Mesendoderm (in vitro differentiated cells): ENCODE data around the gene SLC48A1.
A peak's percentile ranks its signal among the peaks of the same experiment; 100 is the strongest.
"Not testable (repeated sequence)": the region's sequence is repeated elsewhere in the genome, so short reads cannot be mapped to it uniquely, and the experiment has no call there.

ENCODE experiments used
- DNase-seq: peaks from one replicate; pipeline ENCODE4 v3.0.0; 2013
- H2AK5ac ChIP-seq: 2 replicates; pipeline ENCODE4 v1.6.1; 2013; ENCODE audit warnings: low read length, inconsistent platforms
- H2BK120ac ChIP-seq: 2 replicates; pipeline ENCODE4 v1.6.1; 2013; ENCODE audit warnings: low read depth, mild to moderate bottlenecking, low read length, moderate library complexity, mixed read lengths
- H2BK15ac ChIP-seq: replicated peaks from 2 replicates; pipeline ENCODE4 v1.6.1; 2013; ENCODE audit warnings: low read depth, mild to moderate bottlenecking, moderate library complexity
- H2BK5ac ChIP-seq: 2 replicates; pipeline ENCODE4 v1.6.1; 2013; ENCODE audit warnings: low read length, inconsistent platforms
- H3K18ac ChIP-seq: 2 replicates; pipeline ENCODE4 v1.6.1; 2013; ENCODE audit warnings: mild to moderate bottlenecking, low read length, mixed read lengths
- H3K23ac ChIP-seq: one replicate; pipeline ENCODE4 v1.6.1; 2013; ENCODE audit warnings: low read length
- H3K27ac ChIP-seq: 2 replicates; pipeline ENCODE4 v1.5.1; 2013; ENCODE audit warnings: low read depth, mild to moderate bottlenecking, inconsistent platforms, low read length, moderate library complexity
- H3K27me3 ChIP-seq: 2 replicates; pipeline ENCODE4 v1.6.1; 2013; ENCODE audit warnings: low read length, control low read depth, mild to moderate bottlenecking, inconsistent platforms; ENCODE audit not compliant: insufficient read depth, poor library complexity
- H3K36me3 ChIP-seq: 2 replicates; pipeline ENCODE4 v1.6.1; 2013; ENCODE audit warnings: low read length, inconsistent platforms; ENCODE audit not compliant: control insufficient read depth, insufficient read depth
- H3K4ac ChIP-seq: one replicate; pipeline ENCODE4 v1.6.1; 2013; ENCODE audit warnings: low read depth, mild to moderate bottlenecking, low read length, moderate library complexity
- H3K4me1 ChIP-seq: 2 replicates; pipeline ENCODE4 v1.6.1; 2013; ENCODE audit warnings: low read depth, low read length, inconsistent platforms; ENCODE audit not compliant: control insufficient read depth
- H3K4me2 ChIP-seq: 2 replicates; pipeline ENCODE4 v1.6.1; 2013; ENCODE audit warnings: low read length
- H3K4me3 ChIP-seq: 2 replicates; pipeline ENCODE4 v1.5.1; 2013; ENCODE audit warnings: mild to moderate bottlenecking, low read length
- H3K56ac ChIP-seq: one replicate; pipeline ENCODE4 v1.6.1; 2013; ENCODE audit warnings: low read length
- H3K79me1 ChIP-seq: 2 replicates; pipeline ENCODE4 v1.6.1; 2013; ENCODE audit warnings: low read length, inconsistent platforms
- H3K79me2 ChIP-seq: 2 replicates; pipeline ENCODE4 v1.6.1; 2013; ENCODE audit warnings: mild to moderate bottlenecking, low read length; ENCODE audit not compliant: control insufficient read depth, insufficient read depth
- H3K9ac ChIP-seq: 2 replicates; pipeline ENCODE4 v1.6.1; 2013; ENCODE audit warnings: low read length, inconsistent platforms
- H4K5ac ChIP-seq: one replicate; pipeline ENCODE4 v1.6.1; 2013; ENCODE audit warnings: low read length
- H4K8ac ChIP-seq: one replicate; pipeline ENCODE4 v1.6.1; 2013; ENCODE audit warnings: low read depth, mild to moderate bottlenecking, control low read depth, low read length, moderate library complexity
- WGBS: extraction: QIAGEN DNeasy Blood & Tissue Kit; methylation state at CpG from one replicate; pipeline ENCODE4 v1.1.7; 2013; ENCODE audit warnings: low lambda C conversion rate, missing lambda C conversion rate; ENCODE audit not compliant: insufficient coverage; ENCODE audit errors: extremely low coverage; 5-methylcytosine and 5-hydroxymethylcytosine counted together

The SLC48A1 gene

GRCh38 chr12:47808050-47808449 is 35.0 kb downstream of the SLC48A1 start:
- no peak overlapping the region for H3K9ac ChIP-seq
- no peak overlapping the region for H2BK15ac ChIP-seq
- H3K4me1 ChIP-seq, result peaks cover 31% of the 10 kb centered on the region
- H3K27ac ChIP-seq, result no peak overlapping the region
- DNase-seq, result peak; percentile 33
- WGBS, result no CpG with 5 or more reads among the region's 9 CpGs
- no peak overlapping the region for H4K5ac ChIP-seq
- no peak overlapping the region for H3K18ac ChIP-seq
- no peak overlapping the region for H2BK5ac ChIP-seq
- H3K4ac ChIP-seq, result no peak overlapping the region
- no peak overlapping the region for H3K4me3 ChIP-seq
- no peak overlapping the region for H3K4me2 ChIP-seq
- no peaks in the 10 kb centered on the region for H3K27me3 ChIP-seq
- no peak overlapping the region for H4K8ac ChIP-seq
- no peak overlapping the region for H2BK120ac ChIP-seq
- peaks cover 91% of the 10 kb centered on the region for H3K79me2 ChIP-seq
- H2AK5ac ChIP-seq, result no peak overlapping the region
- H3K36me3 ChIP-seq, result no peaks in the 10 kb centered on the region
- H3K23ac ChIP-seq, result no peak overlapping the region
- peaks cover 36% of the 10 kb centered on the region for H3K79me1 ChIP-seq
- no peak overlapping the region for H3K56ac ChIP-seq

GRCh38 chr12:47808574-47809365 is 35.7 kb downstream of the SLC48A1 start:
- H3K4me2 ChIP-seq, result no peak overlapping the region
- DNase-seq, result peak; percentile 49

GRCh38 chr12:47809518-47809917 is 36.5 kb downstream of the SLC48A1 start:
- H3K56ac ChIP-seq, H2BK120ac ChIP-seq, DNase-seq, H3K9ac ChIP-seq, H4K8ac ChIP-seq, H3K4me3 ChIP-seq, H3K27ac ChIP-seq, H2BK5ac ChIP-seq, H3K4ac ChIP-seq, H2AK5ac ChIP-seq, H4K5ac ChIP-seq, H3K36me3 ChIP-seq, H3K27me3 ChIP-seq, H3K18ac ChIP-seq, H2BK15ac ChIP-seq, H3K23ac ChIP-seq, H3K4me2 ChIP-seq: not testable (repeated sequence)
- Histone ChIP-seq H3K79me1 (peaks cover 34% of the 10 kb centered on the region), H3K4me1 (peaks cover 43% of the 10 kb centered on the region), H3K79me2 (peaks cover 88% of the 10 kb centered on the region)
- no CpG with 5 or more reads among the region's 9 CpGs for whole genome bisulfite sequencing

More at GRCh38 chr12:47808574-47809365, 35.7 kb downstream of the SLC48A1 start:
- no peak overlapping the region for H3K4me3 ChIP-seq
- no peak overlapping the region for H2BK120ac ChIP-seq
- no peak overlapping the region for H2AK5ac ChIP-seq
- no CpG with 5 or more reads among the region's 9 CpGs for WGBS
- H3K79me2 ChIP-seq, result peaks cover 88% of the 10 kb centered on the region
- H4K8ac ChIP-seq, result no peak overlapping the region
- H3K4me1 ChIP-seq, result peaks cover 36% of the 10 kb centered on the region
- no peak overlapping the region for H4K5ac ChIP-seq
- H3K27ac ChIP-seq, result no peak overlapping the region
- H3K23ac ChIP-seq, result no peak overlapping the region
- no peaks in the 10 kb centered on the region for H3K36me3 ChIP-seq
- no peak overlapping the region for H2BK5ac ChIP-seq
- no peaks in the 10 kb centered on the region for H3K27me3 ChIP-seq
- no peak overlapping the region for H3K9ac ChIP-seq
- H2BK15ac ChIP-seq, result no peak overlapping the region
- no peak overlapping the region for H3K4ac ChIP-seq
- peaks cover 30% of the 10 kb centered on the region for H3K79me1 ChIP-seq
- H3K56ac ChIP-seq, result no peak overlapping the region
- no peak overlapping the region for H3K18ac ChIP-seq

- Histone ChIP-seq H2BK15ac (no peak overlapping the region), H3K79me1 (peaks cover 36% of the 10 kb centered on the region), H3K4me1 (peaks cover 48% of the 10 kb centered on the region), H3K4ac (no peak overlapping the region), H3K27ac (peak overlapping the region; percentile 30), H2AK5ac (no peak overlapping the region), H3K4me2 (no peak overlapping the region), H3K79me2 (peaks cover 89% of the 10 kb centered on the region), H3K9ac (peak overlapping the region; percentile 15), H3K36me3 (no peaks in the 10 kb centered on the region), H2BK120ac (no peak overlapping the region), H3K4me3 (no peak overlapping the region), H4K8ac (no peak overlapping the region), H4K5ac (no peak overlapping the region), H2BK5ac (no peak overlapping the region), H3K27me3 (no peaks in the 10 kb centered on the region), H3K23ac (no peak overlapping the region), H3K18ac (no peak overlapping the region), H3K56ac (peak overlapping the region; percentile 11)
- WGBS, result no CpG with 5 or more reads among the region's 2 CpGs
- DNase-seq, result peak; percentile 81
These were observed 38.0 kb downstream of the SLC48A1 start for GRCh38 chr12:47811072-47811396.

GRCh38 chr12:47811581-47812484 is 38.8 kb downstream of the SLC48A1 start:
- Histone ChIP-seq H2BK15ac (no peak overlapping the region), H3K4me3 (no peak overlapping the region), H2AK5ac (no peak overlapping the region), H3K4ac (no peak overlapping the region), H3K27ac (peak overlapping the region; percentile 79), H3K79me1 (peaks cover 35% of the 10 kb centered on the region), H3K79me2 (peaks cover 89% of the 10 kb centered on the region), H2BK120ac (peak overlapping the region; percentile 1), H3K23ac (no peak overlapping the region), H3K9ac (peak overlapping the region; percentile 33), H4K8ac (no peak overlapping the region), H3K36me3 (no peaks in the 10 kb centered on the region), H3K4me2 (no peak overlapping the region), H3K4me1 (peaks cover 53% of the 10 kb centered on the region), H3K27me3 (no peaks in the 10 kb centered on the region), H4K5ac (no peak overlapping the region), H2BK5ac (no peak overlapping the region), H3K18ac (peak overlapping the region; percentile 2), H3K56ac (peak overlapping the region; percentile 43)
- no CpG with 5 or more reads among the region's 14 CpGs for WGBS
- no peak for DNase-seq
